ENCODE data around the gene EIF4G3. TPM values are rescaled to one million over a fixed set of nuclear protein-coding genes. Genes with fewer than 3 reads are reported as not detected.

Gene EIF4G3
- total and polyA plus RNA-seq, 9 of the 15 experiments (the other 6 are each of a cell fraction or from before 2014, with no cell fraction given) = 6.7 to 40.5 (median 32.1) TPM

GRCh38 chr1:21012937-21013336 lies 163.8 kb downstream of the EIF4G3 start (continued):
- TF ChIP-seq SRSF3 (IDR thresholded peaks at IDR 0.05; ENCODE audit: insufficient read depth, low read length) = no peak

GRCh38 chr1:21007876-21008275 lies 168.8 kb downstream of the EIF4G3 start:
- POLR2A ChIA-PET = interaction anchor here (0.6 kb wide), 1 partner anchor 17 kb away, joined by 4 read pairs; no protein-coding TSS in a partner anchor
- H3K4me2 ChIP-seq (ENCODE audit: insufficient read depth, low read length) = no peak overlapping the region
- ATAC-seq = no peak
- H3K36me3 ChIP-seq (ENCODE audit: control insufficient read depth, insufficient read depth, low read length) = no peaks in the 10 kb centered on the region
- H3K27me3 ChIP-seq (ENCODE audit: control insufficient read depth in 2 of 2, insufficient read depth in 2 of 2, low read length in 2 of 2) = no peaks in the 10 kb centered on the region
- DNase-seq (ENCODE audit: extremely low read depth in 1 of 4, low spot score in 3 of 4) = no peak
- no peak overlapping the region for H3K9ac ChIP-seq (ENCODE audit: insufficient read depth in 1 of 2, low read depth in 2 of 2, low read length in 2 of 2)
- intact Hi-C loops (cut with micrococcal nuclease) (no loop called here), in situ Hi-C loops (cut with MboI) (no loop called here)
- no TSS peak for BruUV-seq (replicated peaks)
- no peak for FAIRE-seq
- H4K20me1 ChIP-seq (replicated peaks; ENCODE audit: control insufficient read depth, insufficient read depth, low read length) = no peaks in the 10 kb centered on the region
- 89% methylated on average over 1 of the region's 1 CpG for WGBS (ENCODE audit: insufficient coverage, low coverage, missing lambda C conversion rate)
- no peak overlapping the region for H3K4me3 ChIP-seq
- CTCF ChIA-PET (ENCODE audit: low intra/inter-chr PET ratio) = no interaction called here
- peaks cover 0 to 7% of the 10 kb centered on the region in 2 experiments; a peak in 1 of 5 replicates for H3K4me1 ChIP-seq (replicated peaks in 1 of 2; ENCODE audit: control insufficient read depth in 2 of 2, insufficient read depth in 2 of 2, low read length in 2 of 2)
- H3K9me3 ChIP-seq (replicated peaks; ENCODE audit: control insufficient read depth, insufficient read depth, low read depth, low read length) = no peaks in the 10 kb centered on the region
- no peak overlapping the region for H2AFZ ChIP-seq (ENCODE audit: low read depth, low read length)
- H3K27ac ChIP-seq (ENCODE audit: extremely low read depth, low read depth, low read length) = no peak overlapping the region
- no peaks in the 10 kb centered on the region for H3K9me1 ChIP-seq (ENCODE audit: control insufficient read depth, insufficient read depth, low read length)
- H3K79me2 ChIP-seq (ENCODE audit: control insufficient read depth, insufficient read depth, low read length) = peaks cover 5% of the 10 kb centered on the region; the same call in 2 of the 3 replicates
- TF ChIP-seq FOXK1 (CRISPR knock-in tag; IDR thresholded peaks at IDR 0.05; ENCODE audit: borderline replicate concordance) (no peak), JUND (IDR thresholded peaks at IDR 0.05; ENCODE audit: borderline replicate concordance, low read depth, low read length) (no peak), JUND (tag; IDR thresholded peaks at IDR 0.05; ENCODE audit: borderline replicate concordance, low read depth, low read length) (no peak), SIX5 (IDR thresholded peaks at IDR 0.05; ENCODE audit: borderline replicate concordance in 1 of 2, insufficient read depth in 1 of 2, low read depth in 1 of 2, low read length in 2 of 2) (no peak), ZNF79 (CRISPR knock-in tag; IDR thresholded peaks at IDR 0.05; ENCODE audit: low read depth) (no peak), CBX2 (IDR thresholded peaks at IDR 0.05; ENCODE audit: insufficient read depth, low read length, poor library complexity, severe bottlenecking) (no peak), ZNF444 (CRISPR knock-in tag; IDR thresholded peaks at IDR 0.05) (no peak), RAD21 (CRISPR knock-in tag; conservative IDR thresholded peaks at IDR 0.05 in 1 of 2, IDR thresholded peaks at IDR 0.05 in 1 of 2) (no peak), CBFA2T2 (conservative IDR thresholded peaks at IDR 0.05) (no peak), ZNF512 (tag; IDR thresholded peaks at IDR 0.05) (no peak), MYNN (IDR thresholded peaks at IDR 0.05) (no peak), MYNN (CRISPR knock-in tag; IDR thresholded peaks at IDR 0.05) (no peak), HDAC1 (IDR thresholded peaks at IDR 0.05) (no peak), ZBTB33 (CRISPR knock-in tag; IDR thresholded peaks at IDR 0.05) (no peak), EP300 (IDR thresholded peaks at IDR 0.05; ENCODE audit: low read length) (no peak), NR2F6 (CRISPR knock-in tag; IDR thresholded peaks at IDR 0.05) (no peak)

Measured in K562 (cell line).